GM12864 (cell line): ENCODE data around the gene OR4S2.

Experiments
- DNase-seq: peaks from one replicate; pipeline ENCODE4 v3.0.0-alpha.2; 2011; ENCODE audit warnings: low read depth
- H3K4me3 ChIP-seq: 2 replicates; pipeline ENCODE4 v1.5.1; 2011; ENCODE audit warnings: mild to moderate bottlenecking, low read depth, low read length, control low read depth
- CTCF ChIP-seq: IDR thresholded peaks from 2 replicates; pipeline ENCODE4 v1.5.1; 2011; ENCODE audit warnings: low read depth, mild to moderate bottlenecking, moderate library complexity, low read length, control low read depth, inconsistent platforms; ENCODE audit errors: missing control alignments

The OR4S2 gene

GRCh38 chr11:55648027-55648426 is at the start of gene OR4S2:
Gene OR4S2 (plus strand): TSS chr11:55648327. CDS start chr11:55650904, 2,577 bp downstream.
- no peak within 1 kb of the TSS for H3K4me3 ChIP-seq
- no peak for DNase-seq
- TF ChIP-seq CTCF = no peak

GRCh38 chr11:55607545-55607944 is 40.6 kb upstream of the OR4S2 start, which contains the start of gene OR4C11:
Gene OR4C11 (minus strand): TSS chr11:55607645. CDS start chr11:55604373, 3,272 bp downstream.
- no peak for TF ChIP-seq CTCF
- H3K4me3 ChIP-seq = no peak within 1 kb of the TSS
- DNase-seq = no peak

- no peak for TF ChIP-seq CTCF
- no peak overlapping the region for H3K4me3 ChIP-seq
- DNase-seq = no peak
Observed at GRCh38 chr11:55624531-55624930, 23.6 kb upstream of the OR4S2 start.

- no peak within 1 kb of the TSS for H3K4me3 ChIP-seq
- no peak for DNase-seq
- TF ChIP-seq CTCF = no peak
Observed at GRCh38 chr11:55634813-55635212, 13.3 kb upstream of the OR4S2 start, which contains the start of gene OR4P4. Gene OR4P4 (plus strand): TSS chr11:55635113.

- TF ChIP-seq CTCF = no peak
- H3K4me3 ChIP-seq = no peak overlapping the region
- no peak for DNase-seq
Observed at GRCh38 chr11:55652560-55652959, 4.4 kb downstream of the OR4S2 start.

GRCh38 chr11:55655096-55655495 is 7.0 kb downstream of the OR4S2 start:
- H3K4me3 ChIP-seq = no peak overlapping the region
- no peak for TF ChIP-seq CTCF
- no peak for DNase-seq

GRCh38 chr11:55658031-55658573 is 10.0 kb downstream of the OR4S2 start:
- DNase-seq = no peak
- no peak for TF ChIP-seq CTCF
- H3K4me3 ChIP-seq = no peak overlapping the region
